ENCODE data around the gene ARHGEF4. TPM values are rescaled to one million over a fixed set of nuclear protein-coding genes. Genes with fewer than 3 reads are reported as not detected.
"Not testable (repeated sequence)": the region's sequence is repeated elsewhere in the genome, so short reads cannot be mapped to it uniquely, and the experiment has no call there.

ARHGEF4 gene
- total RNA-seq, 1 donor from 2014 or later = 4.8 TPM

DNA sequence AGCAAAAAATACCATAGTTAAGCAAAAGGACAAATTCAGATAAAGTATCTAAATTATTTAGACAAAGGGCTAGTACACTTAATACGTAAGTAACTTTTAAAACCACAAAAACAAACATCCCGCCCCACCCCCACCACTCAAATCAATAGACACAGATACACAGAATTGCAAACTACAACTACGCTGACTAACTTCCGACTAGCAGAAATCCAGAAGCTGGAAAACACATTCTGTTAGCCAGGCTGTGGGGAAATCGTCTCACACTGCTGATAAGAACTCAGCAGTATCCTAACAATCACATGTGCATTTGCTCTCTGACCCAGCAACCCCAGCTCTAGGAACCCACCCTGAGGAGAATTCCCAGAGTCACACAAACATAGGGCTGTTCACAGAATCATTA, 240.0 kb downstream of the ARHGEF4 start:
- Histone ChIP-seq H3K9me3 (ENCODE audit: insufficient read depth, low read depth, low read length) (no peaks in the 10 kb centered on the region), H3K4me3 (ENCODE audit: insufficient read depth, low read depth, low read length) (no peak overlapping the region), H3K27ac (ENCODE audit: low read depth, low read length) (no peak overlapping the region), H3K36me3 (ENCODE audit: insufficient read depth, low read length) (peaks cover 50% of the 10 kb centered on the region), H3K4me1 (ENCODE audit: insufficient read depth, low read length) (no peaks in the 10 kb centered on the region), H4K20me1 (ENCODE audit: insufficient read depth, low read length) (peaks cover 86% of the 10 kb centered on the region), H3K79me2 (ENCODE audit: insufficient read depth, low read length) (peaks cover 91% of the 10 kb centered on the region), H2AFZ (ENCODE audit: low read depth, low read length) (no peak overlapping the region), H3K27me3 (ENCODE audit: insufficient read depth, low read length) (no peaks in the 10 kb centered on the region), H3K9ac (ENCODE audit: low read length) (no peak overlapping the region), H3K4me2 (ENCODE audit: low read length) (no peak overlapping the region)
- no peak for TF ChIP-seq EZH2 (IDR thresholded peaks at IDR 0.05; ENCODE audit: insufficient read depth, low read length)
- TF ChIP-seq, protein P1, sequence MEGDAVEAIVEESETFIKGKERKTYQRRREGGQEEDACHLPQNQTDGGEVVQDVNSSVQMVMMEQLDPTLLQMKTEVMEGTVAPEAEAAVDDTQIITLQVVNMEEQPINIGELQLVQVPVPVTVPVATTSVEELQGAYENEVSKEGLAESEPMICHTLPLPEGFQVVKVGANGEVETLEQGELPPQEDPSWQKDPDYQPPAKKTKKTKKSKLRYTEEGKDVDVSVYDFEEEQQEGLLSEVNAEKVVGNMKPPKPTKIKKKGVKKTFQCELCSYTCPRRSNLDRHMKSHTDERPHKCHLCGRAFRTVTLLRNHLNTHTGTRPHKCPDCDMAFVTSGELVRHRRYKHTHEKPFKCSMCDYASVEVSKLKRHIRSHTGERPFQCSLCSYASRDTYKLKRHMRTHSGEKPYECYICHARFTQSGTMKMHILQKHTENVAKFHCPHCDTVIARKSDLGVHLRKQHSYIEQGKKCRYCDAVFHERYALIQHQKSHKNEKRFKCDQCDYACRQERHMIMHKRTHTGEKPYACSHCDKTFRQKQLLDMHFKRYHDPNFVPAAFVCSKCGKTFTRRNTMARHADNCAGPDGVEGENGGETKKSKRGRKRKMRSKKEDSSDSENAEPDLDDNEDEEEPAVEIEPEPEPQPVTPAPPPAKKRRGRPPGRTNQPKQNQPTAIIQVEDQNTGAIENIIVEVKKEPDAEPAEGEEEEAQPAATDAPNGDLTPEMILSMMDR (IDR thresholded peaks at IDR 0.05; ENCODE audit: insufficient read depth, low read depth, low read length) = no peak
- H3K4me1 Mint-ChIP-seq (ENCODE audit: low read depth, unreplicated experiment) = peaks cover 13% of the 10 kb centered on the region
- H3K27ac Mint-ChIP-seq (ENCODE audit: unreplicated experiment) = no peak overlapping the region
- DNase-seq (ENCODE audit: low read depth) = no peak
- no peaks in the 10 kb centered on the region for H3K9me3 Mint-ChIP-seq (ENCODE audit: unreplicated experiment)
- peaks cover 7% of the 10 kb centered on the region for H3K36me3 Mint-ChIP-seq (ENCODE audit: low read depth, unreplicated experiment)
- no peak for FAIRE-seq
- H3K27me3 Mint-ChIP-seq (ENCODE audit: low read depth, unreplicated experiment) = no peaks in the 10 kb centered on the region
- no peak overlapping the region for H3K4me3 Mint-ChIP-seq (ENCODE audit: unreplicated experiment)

DNA sequence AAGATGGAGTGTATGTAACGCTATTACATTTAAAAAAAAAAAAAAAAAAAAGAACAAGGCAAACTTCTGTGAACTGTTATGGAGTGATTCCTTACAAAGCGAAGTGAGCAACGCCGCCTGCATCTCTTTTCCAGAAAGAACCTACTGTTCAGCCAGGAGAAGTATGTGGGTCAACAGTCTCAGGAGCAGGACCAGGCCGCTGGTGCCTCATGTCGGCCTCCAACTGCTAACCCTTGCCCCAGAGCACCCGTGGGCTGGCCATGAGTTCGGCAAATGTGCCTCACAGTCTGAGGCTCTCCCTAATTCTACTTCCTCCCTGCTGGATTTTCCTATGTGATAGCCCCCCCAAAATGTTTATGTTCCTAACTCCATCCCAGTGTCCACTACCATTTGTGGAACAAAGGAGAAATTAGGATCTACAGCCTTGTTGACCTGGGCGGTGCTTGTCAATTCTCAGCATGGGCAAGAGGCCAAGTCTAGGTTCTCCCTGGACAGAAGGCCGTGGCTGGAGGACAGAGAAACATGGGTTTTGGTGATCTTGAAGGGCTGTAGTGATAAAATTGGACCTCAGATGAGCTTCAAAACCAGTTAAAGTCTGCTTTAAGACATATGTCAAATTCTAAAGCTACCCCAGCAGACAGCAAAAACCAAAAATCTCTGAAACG, 240.6 kb downstream of the ARHGEF4 start:
- Histone ChIP-seq H3K4me3 (ENCODE audit: insufficient read depth, low read depth, low read length) (no peak overlapping the region), H3K27me3 (ENCODE audit: insufficient read depth, low read length) (no peaks in the 10 kb centered on the region), H3K79me2 (ENCODE audit: insufficient read depth, low read length) (peaks cover 92% of the 10 kb centered on the region), H4K20me1 (ENCODE audit: insufficient read depth, low read length) (peaks cover 88% of the 10 kb centered on the region), H2AFZ (ENCODE audit: low read depth, low read length) (no peak overlapping the region), H3K9me3 (ENCODE audit: insufficient read depth, low read depth, low read length) (no peaks in the 10 kb centered on the region), H3K4me2 (ENCODE audit: low read length) (no peak overlapping the region), H3K27ac (ENCODE audit: low read depth, low read length) (no peak overlapping the region), H3K9ac (ENCODE audit: low read length) (no peak overlapping the region), H3K4me1 (ENCODE audit: insufficient read depth, low read length) (no peaks in the 10 kb centered on the region), H3K36me3 (ENCODE audit: insufficient read depth, low read length) (peaks cover 55% of the 10 kb centered on the region)
- no peak for FAIRE-seq
- no peaks in the 10 kb centered on the region for H3K9me3 Mint-ChIP-seq (ENCODE audit: unreplicated experiment)
- peaks cover 7% of the 10 kb centered on the region for H3K36me3 Mint-ChIP-seq (ENCODE audit: low read depth, unreplicated experiment)
- TF ChIP-seq, protein P1 (IDR thresholded peaks at IDR 0.05; ENCODE audit: insufficient read depth, low read depth, low read length) = no peak
- TF ChIP-seq EZH2 (IDR thresholded peaks at IDR 0.05; ENCODE audit: insufficient read depth, low read length) = no peak
- no peak overlapping the region for H3K27ac Mint-ChIP-seq (ENCODE audit: unreplicated experiment)
- H3K27me3 Mint-ChIP-seq (ENCODE audit: low read depth, unreplicated experiment) = no peaks in the 10 kb centered on the region
- peaks cover 13% of the 10 kb centered on the region for H3K4me1 Mint-ChIP-seq (ENCODE audit: low read depth, unreplicated experiment)
- DNase-seq (ENCODE audit: low read depth) = no peak
- H3K4me3 Mint-ChIP-seq (ENCODE audit: unreplicated experiment) = no peak overlapping the region

DNA sequence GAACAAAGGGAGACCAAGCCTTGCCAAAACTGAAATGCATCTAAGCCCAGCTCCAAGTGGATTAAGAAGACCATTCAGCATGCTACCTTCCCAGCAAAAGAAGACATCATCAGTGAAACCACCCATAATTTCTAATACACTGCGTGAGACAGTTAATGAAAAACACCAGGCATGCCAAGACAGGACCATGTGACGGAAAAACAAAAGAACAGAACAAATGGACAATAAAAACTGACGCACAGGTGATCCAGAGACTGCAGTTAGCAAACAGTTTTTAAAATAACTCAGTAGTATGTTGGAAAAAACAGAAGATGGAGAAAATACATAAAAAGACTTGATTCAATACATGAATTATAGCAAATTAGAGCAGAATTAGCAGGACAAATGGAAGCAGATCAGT, 241.3 kb downstream of the ARHGEF4 start:
- Histone ChIP-seq H3K79me2 (ENCODE audit: insufficient read depth, low read length) (peaks cover 92% of the 10 kb centered on the region), H3K36me3 (ENCODE audit: insufficient read depth, low read length) (peaks cover 56% of the 10 kb centered on the region)
- H3K27ac Mint-ChIP-seq (ENCODE audit: unreplicated experiment) = no peak overlapping the region

DNA sequence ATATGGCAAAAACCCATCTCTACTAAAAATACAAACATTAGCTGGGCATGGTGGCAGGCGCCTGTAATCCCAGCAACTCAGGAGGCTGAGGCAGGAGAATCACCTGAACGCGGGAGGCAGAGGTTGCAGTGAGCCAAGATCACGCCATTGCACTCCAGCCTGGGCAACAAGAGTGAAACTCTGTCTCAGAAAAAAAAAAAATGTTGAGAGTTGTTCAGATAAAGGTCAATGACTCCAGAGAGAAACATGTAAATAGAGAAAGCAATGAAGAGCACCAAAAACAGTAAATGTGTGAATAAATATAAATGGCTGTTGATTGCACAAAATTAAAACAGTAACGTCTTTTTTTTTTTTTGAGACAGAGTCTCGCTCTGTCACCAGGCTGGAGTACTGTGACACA, 243.2 kb downstream of the ARHGEF4 start:
- not testable (repeated sequence) for H3K9me3 ChIP-seq (ENCODE audit: insufficient read depth, low read depth, low read length); H3K9me3 Mint-ChIP-seq (ENCODE audit: unreplicated experiment); H3K27ac Mint-ChIP-seq (ENCODE audit: unreplicated experiment); H3K4me2 ChIP-seq (ENCODE audit: low read length); FAIRE-seq; H3K27me3 Mint-ChIP-seq (ENCODE audit: low read depth, unreplicated experiment); H3K4me3 Mint-ChIP-seq (ENCODE audit: unreplicated experiment); H2AFZ ChIP-seq (ENCODE audit: low read depth, low read length); H3K27me3 ChIP-seq (ENCODE audit: insufficient read depth, low read length); H3K9ac ChIP-seq (ENCODE audit: low read length); H3K4me3 ChIP-seq (ENCODE audit: insufficient read depth, low read depth, low read length); H3K27ac ChIP-seq (ENCODE audit: low read depth, low read length); H3K4me1 Mint-ChIP-seq (ENCODE audit: low read depth, unreplicated experiment); H3K4me1 ChIP-seq (ENCODE audit: insufficient read depth, low read length); H3K36me3 Mint-ChIP-seq (ENCODE audit: low read depth, unreplicated experiment); DNase-seq (ENCODE audit: low read depth)
- Histone ChIP-seq H3K79me2 (ENCODE audit: insufficient read depth, low read length) (peaks cover 93% of the 10 kb centered on the region), H4K20me1 (ENCODE audit: insufficient read depth, low read length) (peaks cover 84% of the 10 kb centered on the region), H3K36me3 (ENCODE audit: insufficient read depth, low read length) (peaks cover 51% of the 10 kb centered on the region)

More for the DNA sequence above, 241.3 kb downstream of the ARHGEF4 start:
- Mint-ChIP-seq H3K27me3 (ENCODE audit: low read depth, unreplicated experiment) (no peaks in the 10 kb centered on the region), H3K4me1 (ENCODE audit: low read depth, unreplicated experiment) (peaks cover 13% of the 10 kb centered on the region), H3K4me3 (ENCODE audit: unreplicated experiment) (no peak overlapping the region), H3K9me3 (ENCODE audit: unreplicated experiment) (no peaks in the 10 kb centered on the region), H3K36me3 (ENCODE audit: low read depth, unreplicated experiment) (peaks cover 11% of the 10 kb centered on the region)
- Histone ChIP-seq H3K4me1 (ENCODE audit: insufficient read depth, low read length) (no peaks in the 10 kb centered on the region), H3K27me3 (ENCODE audit: insufficient read depth, low read length) (no peaks in the 10 kb centered on the region), H3K9me3 (ENCODE audit: insufficient read depth, low read depth, low read length) (no peaks in the 10 kb centered on the region), H3K27ac (ENCODE audit: low read depth, low read length) (no peak overlapping the region), H3K9ac (ENCODE audit: low read length) (no peak overlapping the region), H2AFZ (ENCODE audit: low read depth, low read length) (no peak overlapping the region), H4K20me1 (ENCODE audit: insufficient read depth, low read length) (peaks cover 89% of the 10 kb centered on the region), H3K4me3 (ENCODE audit: insufficient read depth, low read depth, low read length) (no peak overlapping the region), H3K4me2 (ENCODE audit: low read length) (no peak overlapping the region)
- TF ChIP-seq, protein P1 (IDR thresholded peaks at IDR 0.05; ENCODE audit: insufficient read depth, low read depth, low read length) = no peak
- no peak for TF ChIP-seq EZH2 (IDR thresholded peaks at IDR 0.05; ENCODE audit: insufficient read depth, low read length)
- no peak for FAIRE-seq
- no peak for DNase-seq (ENCODE audit: low read depth)

Data from astrocyte (in vitro differentiated cells and primary cell).